ENCODE measurements around the gene CRYGD.
"Not testable (repeated sequence)": the region's sequence is repeated elsewhere in the genome, so short reads cannot be mapped to it uniquely, and the experiment has no call there.

The CRYGD gene

GRCh38 chr2:208112969-208113368 lies 11.4 kb downstream of the CRYGD start:
- no peak overlapping the region for H3K4me3 ChIP-seq (replicated peaks; ENCODE audit: low read depth, low read length)
- no peak for TF ChIP-seq CTCF (IDR thresholded peaks at IDR 0.05; ENCODE audit: low read length, missing control alignments)
- DNase-seq (ENCODE audit: low read depth), result no peak

- not testable (repeated sequence) for DNase-seq (ENCODE audit: low read depth); H3K4me3 ChIP-seq (replicated peaks; ENCODE audit: low read depth, low read length)
Observed at GRCh38 chr2:208112273-208112745, 12.0 kb downstream of the CRYGD start.

GRCh38 chr2:208103616-208104015 lies 20.7 kb downstream of the CRYGD start:
- H3K4me3 ChIP-seq (replicated peaks; ENCODE audit: low read depth, low read length), result no peak overlapping the region
- TF ChIP-seq CTCF (IDR thresholded peaks at IDR 0.05; ENCODE audit: low read length, missing control alignments), result no peak
- DNase-seq (ENCODE audit: low read depth), result no peak

GRCh38 chr2:208101716-208102631 lies 22.4 kb downstream of the CRYGD start:
- no peak overlapping the region for H3K4me3 ChIP-seq (replicated peaks; ENCODE audit: low read depth, low read length)
- peak; percentile 29 for DNase-seq (ENCODE audit: low read depth)
- peak; percentile 21 for TF ChIP-seq CTCF (IDR thresholded peaks at IDR 0.05; ENCODE audit: low read length, missing control alignments)

GRCh38 chr2:208099682-208100470 lies 24.4 kb downstream of the CRYGD start:
- no peak for DNase-seq (ENCODE audit: low read depth)
- no peak for TF ChIP-seq CTCF (IDR thresholded peaks at IDR 0.05; ENCODE audit: low read length, missing control alignments)
- H3K4me3 ChIP-seq (replicated peaks; ENCODE audit: low read depth, low read length), result no peak overlapping the region

- not testable (repeated sequence) for H3K4me3 ChIP-seq (replicated peaks; ENCODE audit: low read depth, low read length); DNase-seq (ENCODE audit: low read depth)
Observed at GRCh38 chr2:208098701-208099100, 25.6 kb downstream of the CRYGD start.

GRCh38 chr2:208098267-208098666 lies 26.1 kb downstream of the CRYGD start:
- no peak for TF ChIP-seq CTCF (IDR thresholded peaks at IDR 0.05; ENCODE audit: low read length, missing control alignments)
- DNase-seq (ENCODE audit: low read depth), result no peak
- no peak overlapping the region for H3K4me3 ChIP-seq (replicated peaks; ENCODE audit: low read depth, low read length)
